Transverse colon (tissue), 4 donors: Measurements from ENCODE around the gene FOXP1.

Experiments
- CTCF ChIP-seq, 5 experiments: fragments of 200-600 bp in 3 of 5; fragments of 450-650 bp in 2 of 5; sonication (generic) in 3 of 5; IDR thresholded peaks; 1 replicate in 2 of 5; 2 replicates in 3 of 5; pipeline ENCODE4 v1.5.1; 2016 to 2017; ENCODE audit warnings: antibody characterized with exemption in 5 of 5, inconsistent platforms in 3 of 5, mild to moderate bottlenecking in 2 of 5, moderate library complexity in 1 of 5
- EP300 ChIP-seq: sonication (generic); formaldehyde crosslinking; IDR thresholded peaks from one replicate; pipeline ENCODE4 v1.6.1; 2017; ENCODE audit warnings: antibody characterized with exemption, low read depth
- POLR2A ChIP-seq: fragments of 450-650 bp; IDR thresholded peaks from one replicate; pipeline ENCODE4 v1.6.1; 2016; ENCODE audit warnings: antibody characterized with exemption, mild to moderate bottlenecking, moderate library complexity
- POLR2AphosphoS5 ChIP-seq, 3 donors: sonication (generic); formaldehyde crosslinking; IDR thresholded peaks; one replicate each; pipeline ENCODE4 v1.6.1; 2016; ENCODE audit warnings: antibody characterized with exemption in 3 of 3

DNA sequence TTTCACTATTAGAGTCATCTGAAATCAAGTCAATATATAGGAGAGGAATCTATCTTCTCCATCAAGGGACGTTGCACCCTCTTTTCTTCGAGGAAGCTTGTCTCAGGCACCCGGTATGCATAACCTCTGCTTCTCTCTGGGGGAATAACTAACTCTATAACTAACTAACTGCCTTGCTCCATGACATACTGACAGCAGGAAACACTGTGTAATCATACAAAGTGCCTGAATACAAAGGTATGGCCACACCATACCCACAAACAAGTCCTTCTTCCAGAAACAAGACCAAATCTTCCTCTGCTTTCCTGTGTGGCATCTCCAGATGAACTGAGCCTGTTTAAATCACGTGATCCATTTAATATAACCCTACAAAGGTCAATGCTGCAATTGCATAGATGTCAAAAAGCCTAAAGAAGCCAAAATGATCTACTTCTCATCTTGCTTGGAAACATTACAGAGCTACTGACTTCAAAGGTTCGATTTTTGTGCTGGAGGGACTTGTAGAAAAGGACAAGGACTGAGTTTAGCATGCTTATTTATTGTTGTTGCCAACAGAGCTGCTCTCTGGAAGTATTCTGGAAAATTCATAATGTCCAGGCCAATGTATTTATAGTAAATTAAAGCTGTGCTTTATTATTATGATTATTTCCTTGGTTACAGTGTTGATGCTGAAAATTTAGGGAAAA lies 380.5 kb downstream of the FOXP1 start:
- TF ChIP-seq CTCF (IDR thresholded peaks at IDR 0.05) (no peak), POLR2AphosphoS5 (IDR thresholded peaks at IDR 0.05) (no peak), POLR2A (no peak), EP300 (no peak)
